Measurements from ENCODE around the gene UPB1. TPM values are rescaled to one million over a fixed set of nuclear protein-coding genes. Genes with fewer than 3 reads are reported as not detected.

UPB1 gene
- total RNA-seq, 1 experiment from 2014 or later, result 0.50 TPM

DNA sequence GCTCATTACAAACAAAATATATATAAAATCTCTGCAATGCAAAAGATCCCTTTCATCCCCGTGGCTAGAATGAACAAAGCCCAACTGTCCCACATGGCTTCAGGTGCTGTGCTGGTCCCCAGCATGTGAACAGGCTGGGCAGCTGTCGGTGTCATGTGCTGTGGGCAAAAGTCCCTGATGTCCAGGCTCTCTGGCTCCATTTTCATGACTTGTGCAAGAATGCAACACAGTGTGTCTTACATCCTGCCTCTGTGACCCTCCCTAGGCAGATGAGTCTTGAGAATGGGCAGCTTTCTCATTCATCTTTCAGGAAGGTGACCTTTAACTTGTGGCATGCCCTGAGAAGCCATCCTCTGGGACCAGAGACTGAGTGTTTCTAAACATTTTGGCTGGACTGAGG is 45.3 kb downstream of the UPB1 start:
- CTCF ChIA-PET, result no interaction called here
- intact Hi-C loops (cut with micrococcal nuclease; ENCODE audit: unreplicated experiment), result no loop called here
- Mint-ChIP-seq H3K27me3 (ENCODE audit: unreplicated experiment) (no peaks in the 10 kb centered on the region), H3K36me3 (ENCODE audit: insufficient read depth, unreplicated experiment) (peaks cover 41% of the 10 kb centered on the region), H3K4me3 (ENCODE audit: low read depth, unreplicated experiment) (no peak overlapping the region), H3K4me1 (ENCODE audit: low read depth, unreplicated experiment) (no peaks in the 10 kb centered on the region), H3K9me3 (ENCODE audit: low read depth, unreplicated experiment) (no peaks in the 10 kb centered on the region), H3K27ac (ENCODE audit: unreplicated experiment) (no peak overlapping the region)
- DNase-seq, result no peak
- TSS peak; percentile 61 for BruUV-seq (replicated peaks)
- TF ChIP-seq CTCF (IDR thresholded peaks at IDR 0.05; ENCODE audit: unreplicated experiment), result no peak

- CTCF ChIA-PET, result no interaction called here
- no peak for TF ChIP-seq CTCF (IDR thresholded peaks at IDR 0.05; ENCODE audit: unreplicated experiment)
- Mint-ChIP-seq H3K4me1 (ENCODE audit: low read depth, unreplicated experiment) (peaks cover 5% of the 10 kb centered on the region), H3K9me3 (ENCODE audit: low read depth, unreplicated experiment) (no peaks in the 10 kb centered on the region), H3K27me3 (ENCODE audit: unreplicated experiment) (no peaks in the 10 kb centered on the region), H3K27ac (ENCODE audit: unreplicated experiment) (no peak overlapping the region), H3K4me3 (ENCODE audit: low read depth, unreplicated experiment) (no peak overlapping the region), H3K36me3 (ENCODE audit: insufficient read depth, unreplicated experiment) (peaks cover 51% of the 10 kb centered on the region)
- intact Hi-C loops (cut with micrococcal nuclease; ENCODE audit: unreplicated experiment), result no loop called here
- BruUV-seq (replicated peaks), result no TSS peak
- no peak for DNase-seq
Measured at GRCh38 chr22:24541681-24542515, 46.8 kb downstream of the UPB1 start.

- H3K27me3 Mint-ChIP-seq (ENCODE audit: unreplicated experiment), result no peaks in the 10 kb centered on the region
- peaks cover 59% of the 10 kb centered on the region for H3K36me3 Mint-ChIP-seq (ENCODE audit: insufficient read depth, unreplicated experiment)
- H3K27ac Mint-ChIP-seq (ENCODE audit: unreplicated experiment), result no peak overlapping the region
- intact Hi-C loops (cut with micrococcal nuclease; ENCODE audit: unreplicated experiment), result no loop called here
- CTCF ChIA-PET, result no interaction called here
- DNase-seq, result no peak
- H3K4me1 Mint-ChIP-seq (ENCODE audit: low read depth, unreplicated experiment), result peaks cover 10% of the 10 kb centered on the region
- no TSS peak for BruUV-seq (replicated peaks)
- H3K4me3 Mint-ChIP-seq (ENCODE audit: low read depth, unreplicated experiment), result no peak overlapping the region
- TF ChIP-seq CTCF (IDR thresholded peaks at IDR 0.05; ENCODE audit: unreplicated experiment), result no peak
- no peaks in the 10 kb centered on the region for H3K9me3 Mint-ChIP-seq (ENCODE audit: low read depth, unreplicated experiment)
Measured at GRCh38 chr22:24542641-24543040, 47.5 kb downstream of the UPB1 start.

DNA sequence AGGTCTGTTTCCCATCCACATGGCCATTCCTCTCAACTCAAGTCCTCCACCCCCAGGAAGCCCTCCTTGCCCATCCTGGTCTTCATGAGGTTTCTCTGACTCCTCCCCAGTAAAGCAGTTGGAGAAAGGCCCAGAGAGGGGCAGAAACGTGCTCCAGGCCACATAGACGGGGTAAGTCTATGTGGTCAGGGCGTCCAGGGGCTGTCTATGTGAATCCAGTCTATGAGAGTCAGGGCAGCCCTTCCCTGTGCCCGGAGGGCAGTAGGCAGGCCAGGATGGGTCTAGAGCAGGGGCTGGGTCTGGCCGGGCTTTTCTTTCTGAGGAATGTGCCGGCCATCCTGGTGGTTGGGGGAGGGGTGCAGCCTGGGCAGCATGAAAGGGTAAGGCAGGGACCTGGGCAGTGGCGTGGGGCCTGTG is 48.1 kb downstream of the UPB1 start:
- DNase-seq, result no peak
- Mint-ChIP-seq H3K27ac (ENCODE audit: unreplicated experiment) (no peak overlapping the region), H3K4me1 (ENCODE audit: low read depth, unreplicated experiment) (peaks cover 10% of the 10 kb centered on the region), H3K36me3 (ENCODE audit: insufficient read depth, unreplicated experiment) (peaks cover 62% of the 10 kb centered on the region), H3K27me3 (ENCODE audit: unreplicated experiment) (no peaks in the 10 kb centered on the region), H3K4me3 (ENCODE audit: low read depth, unreplicated experiment) (no peak overlapping the region), H3K9me3 (ENCODE audit: low read depth, unreplicated experiment) (no peaks in the 10 kb centered on the region)
- intact Hi-C loops (cut with micrococcal nuclease; ENCODE audit: unreplicated experiment), result no loop called here
- BruUV-seq (replicated peaks), result no TSS peak
- no peak for TF ChIP-seq CTCF (IDR thresholded peaks at IDR 0.05; ENCODE audit: unreplicated experiment)
- CTCF ChIA-PET, result no interaction called here
